GM11168 (cell line): ENCODE data around the gene IL17D.

Source experiments
- in situ Hi-C: fragments of 300-500 bp; cut with MboI; formaldehyde crosslinking; loops from one replicate; pipeline ENCODE4 v1.12.0; 2022; ENCODE audit warnings: low sequenced_read_pairs; ENCODE audit not compliant: unreplicated experiment

IL17D gene

DNA sequence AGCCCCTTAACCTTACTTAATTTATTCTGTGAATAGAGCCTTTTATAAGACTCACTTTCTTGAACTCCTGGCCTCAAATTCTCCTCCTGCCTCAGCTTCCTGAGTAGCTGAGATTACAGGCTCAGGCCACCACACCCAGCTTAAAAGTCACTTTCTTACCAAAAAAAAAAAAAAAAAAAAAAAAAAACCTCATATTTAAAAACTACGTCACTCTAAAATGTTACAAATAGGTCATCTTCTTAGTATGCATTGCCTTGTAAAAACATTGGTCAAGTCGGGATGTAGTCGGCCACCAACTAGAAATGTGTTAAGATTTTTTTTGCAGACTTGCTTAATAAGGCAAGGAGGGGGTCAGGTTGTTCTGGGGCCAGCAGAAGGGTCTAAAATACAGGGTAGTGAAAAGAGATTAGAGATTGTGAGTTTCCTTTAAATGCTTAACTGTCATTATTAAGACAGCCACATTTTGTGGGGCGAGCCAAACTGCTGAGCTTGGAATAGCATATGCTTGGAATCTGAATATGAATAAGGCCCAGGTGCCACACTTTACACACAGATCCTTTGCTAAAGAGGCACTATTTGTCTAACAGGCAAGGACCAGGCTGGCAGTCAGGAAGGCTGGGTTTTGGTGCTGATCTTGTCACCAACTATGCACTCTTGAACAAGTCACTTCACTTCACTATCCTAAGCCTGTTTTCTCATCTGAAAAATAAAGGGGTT, 16.5 kb upstream of the IL17D start:
- in situ Hi-C loops: no loop called here

DNA sequence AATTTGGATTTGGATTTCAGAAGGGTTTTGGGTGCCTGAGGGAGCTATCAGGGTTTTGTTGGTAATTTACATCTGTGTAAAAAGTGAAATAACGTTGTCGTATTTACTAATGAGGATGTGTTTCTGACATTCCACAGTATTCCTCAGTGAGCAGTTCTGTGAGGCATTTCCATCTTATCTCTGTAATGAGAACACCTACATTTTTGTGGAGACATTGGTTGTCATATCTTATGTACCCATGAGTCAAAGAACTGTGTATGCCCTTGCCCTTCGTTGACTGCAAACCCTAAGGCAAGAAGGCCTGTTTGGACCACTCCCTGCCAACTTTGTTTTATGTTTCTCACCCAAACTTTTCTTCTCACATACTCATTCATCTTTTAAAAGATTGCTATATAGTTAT, 14.2 kb upstream of the IL17D start:
- in situ Hi-C loops: no loop called here

DNA sequence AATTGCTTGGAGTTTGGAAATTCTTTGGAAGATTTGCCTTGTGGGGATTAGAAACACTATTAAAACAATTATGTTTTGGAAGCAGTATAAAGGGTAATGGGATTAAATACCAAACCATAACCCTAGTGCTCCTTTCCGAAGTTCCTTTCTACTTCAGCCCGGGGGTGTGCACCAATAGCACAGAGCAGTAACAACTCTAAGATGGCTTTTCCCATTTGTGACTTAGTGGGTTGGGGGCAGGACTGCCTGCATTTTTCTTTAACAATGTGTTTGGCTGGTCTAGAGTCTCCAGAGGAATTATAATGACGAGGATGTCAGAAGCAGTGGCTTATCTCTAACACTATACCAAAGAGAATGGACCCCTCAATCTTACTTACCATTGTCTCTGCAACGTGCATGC, 11.9 kb upstream of the IL17D start:
- in situ Hi-C loops: no loop called here

DNA sequence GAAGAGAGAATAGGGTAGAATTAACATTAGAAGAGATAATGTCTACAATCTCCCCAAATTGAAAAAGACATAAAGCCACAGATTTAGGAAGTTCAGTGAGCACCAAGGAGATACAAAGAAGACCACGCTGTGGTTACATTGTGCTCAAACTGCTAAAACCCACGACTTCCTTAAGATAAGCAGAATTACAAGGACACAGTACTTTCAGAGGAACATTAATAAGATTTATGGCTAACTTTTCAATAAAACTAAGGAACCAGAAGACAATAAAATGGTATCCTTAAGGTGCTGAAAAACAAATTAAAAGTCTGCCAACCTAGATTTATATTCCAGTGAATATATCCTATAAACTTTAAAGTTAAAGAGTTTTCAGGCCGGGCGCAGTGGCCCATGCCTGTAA, 7.4 kb upstream of the IL17D start:
- in situ Hi-C loops: no loop called here

DNA sequence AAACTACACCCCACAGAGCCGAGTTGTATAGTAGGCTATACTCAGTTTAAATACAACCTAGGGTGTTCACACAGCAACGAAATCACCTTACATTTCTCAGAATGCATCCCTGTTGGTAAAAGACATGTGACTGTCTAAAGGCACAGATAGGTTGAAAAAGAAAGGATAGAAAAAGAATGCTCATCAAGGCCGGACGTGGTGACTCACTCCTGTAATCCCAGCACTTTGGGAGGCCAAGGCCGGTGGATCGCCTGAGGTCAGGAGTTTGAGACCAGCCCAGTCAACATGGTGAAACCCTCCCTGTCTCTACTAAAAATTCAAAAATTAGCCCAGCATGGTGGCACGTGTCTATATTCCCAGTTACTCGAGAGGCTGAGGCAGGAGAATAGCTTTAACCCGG, 3.8 kb upstream of the IL17D start:
- in situ Hi-C loops: no loop called here

DNA sequence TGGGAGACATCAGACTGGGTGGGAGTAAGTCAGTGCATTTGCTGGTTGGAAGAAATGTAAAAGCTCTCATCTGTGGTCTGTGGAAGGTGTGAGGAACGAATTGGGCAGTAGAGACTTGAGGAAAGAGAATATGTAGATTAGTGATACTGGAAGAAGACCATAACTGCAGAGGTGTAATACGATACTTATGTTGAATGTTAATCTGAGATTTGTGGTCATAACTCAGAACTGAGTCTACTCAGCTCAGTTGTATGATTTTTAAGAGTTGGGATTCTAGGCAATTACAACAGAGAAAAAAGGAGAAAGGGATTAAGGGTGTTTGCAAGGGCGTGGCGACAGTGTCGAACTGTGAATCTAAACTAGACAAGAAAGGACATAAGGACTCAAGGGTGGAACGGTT, 3.2 kb upstream of the IL17D start:
- in situ Hi-C loops: no loop called here

DNA sequence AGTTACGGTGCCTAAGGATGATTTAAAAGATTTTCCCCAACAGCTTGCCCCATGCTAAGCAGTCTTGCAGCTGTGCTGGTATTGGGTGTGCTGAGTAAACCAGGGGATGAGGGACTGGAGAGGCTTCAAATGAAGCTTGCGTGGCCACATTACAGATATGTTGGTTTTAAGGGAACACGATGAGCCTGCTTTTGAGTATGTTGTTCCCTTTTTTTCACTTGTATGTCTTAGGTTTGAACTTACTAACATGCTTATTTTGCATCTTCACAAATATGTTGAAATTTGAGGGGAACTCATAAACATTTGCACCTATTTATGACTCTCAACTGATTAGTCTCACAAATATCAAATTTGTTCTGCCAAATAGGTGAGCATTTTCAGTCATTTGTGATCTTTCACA, 2.0 kb upstream of the IL17D start:
- in situ Hi-C loops: no loop called here

DNA sequence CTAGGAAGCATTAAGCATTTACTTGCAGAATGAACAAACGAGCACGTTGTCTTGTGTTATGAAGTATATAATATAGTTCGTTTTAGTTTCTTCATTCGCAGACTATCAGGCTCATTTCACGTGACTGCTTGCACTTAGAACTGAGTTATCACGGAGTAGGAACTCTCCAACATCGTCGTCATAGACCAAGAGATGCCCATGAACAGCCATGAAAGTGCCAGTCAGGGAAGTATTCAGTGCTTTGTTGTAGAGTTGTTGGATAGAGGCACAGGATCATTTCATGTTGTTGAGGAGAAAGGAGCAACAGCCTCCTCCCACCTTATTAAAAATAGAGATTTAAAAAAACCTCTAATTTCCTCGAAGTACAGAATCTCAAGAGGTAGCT, 977 bp upstream of the IL17D start:
- in situ Hi-C loops: no loop called here

DNA sequence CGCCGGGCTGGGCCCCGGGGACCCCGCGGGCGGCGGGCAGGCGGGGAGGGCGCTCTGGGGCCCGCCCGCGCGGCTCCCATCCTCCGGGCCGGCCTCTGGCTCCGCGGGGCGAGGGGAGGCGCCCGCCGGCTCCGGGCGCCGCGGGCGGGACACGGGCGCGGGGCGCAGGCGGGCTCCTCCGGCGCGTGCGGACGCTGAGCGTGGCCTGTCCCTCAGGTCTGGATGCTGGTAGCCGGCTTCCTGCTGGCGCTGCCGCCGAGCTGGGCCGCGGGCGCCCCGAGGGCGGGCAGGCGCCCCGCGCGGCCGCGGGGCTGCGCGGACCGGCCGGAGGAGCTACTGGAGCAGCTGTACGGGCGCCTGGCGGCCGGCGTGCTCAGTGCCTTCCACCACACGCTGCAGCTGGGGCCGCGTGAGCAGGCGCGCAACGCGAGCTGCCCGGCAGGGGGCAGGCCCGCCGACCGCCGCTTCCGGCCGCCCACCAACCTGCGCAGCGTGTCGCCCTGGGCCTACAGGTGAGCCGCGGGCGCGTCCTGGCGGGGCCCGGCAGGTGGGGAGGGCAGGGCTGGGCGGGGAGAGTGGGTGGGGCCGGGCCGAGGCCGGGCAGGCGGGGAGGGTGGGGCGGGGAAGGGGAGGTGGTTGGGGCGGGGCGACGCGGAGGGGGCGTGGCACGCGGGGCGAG, 420 bp downstream of the IL17D start:
- in situ Hi-C loops: no loop called here

DNA sequence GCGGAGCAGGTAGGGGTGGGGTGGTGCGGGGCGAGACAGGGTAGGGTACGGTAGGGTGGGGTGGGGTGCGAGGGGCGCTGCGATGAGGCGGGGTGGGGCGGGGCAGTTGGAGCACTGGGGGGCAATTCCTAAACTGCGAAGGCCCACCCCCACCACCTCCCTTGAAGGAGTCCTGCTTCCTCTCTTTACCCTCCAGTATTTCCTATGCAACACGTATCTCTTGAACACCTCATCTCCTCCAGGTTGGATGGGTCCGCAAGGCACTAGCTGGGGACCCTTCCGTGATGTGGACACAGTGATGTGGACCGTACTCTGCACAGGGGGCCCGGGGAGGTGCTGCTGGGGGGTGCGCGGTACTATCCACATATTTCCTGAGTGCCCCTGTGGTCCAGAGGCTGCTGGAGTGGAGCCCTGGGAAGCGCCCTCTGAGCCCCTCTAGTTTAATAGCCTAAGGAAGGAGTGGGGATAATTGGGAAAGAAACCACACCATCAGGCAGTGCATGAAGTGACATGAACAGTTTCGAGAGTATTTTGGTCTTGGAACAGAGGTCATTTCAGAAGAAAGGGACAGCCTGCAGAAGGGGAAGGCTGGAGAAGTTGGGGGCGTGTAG, 1.1 kb downstream of the IL17D start:
- in situ Hi-C loops: no loop called here

DNA sequence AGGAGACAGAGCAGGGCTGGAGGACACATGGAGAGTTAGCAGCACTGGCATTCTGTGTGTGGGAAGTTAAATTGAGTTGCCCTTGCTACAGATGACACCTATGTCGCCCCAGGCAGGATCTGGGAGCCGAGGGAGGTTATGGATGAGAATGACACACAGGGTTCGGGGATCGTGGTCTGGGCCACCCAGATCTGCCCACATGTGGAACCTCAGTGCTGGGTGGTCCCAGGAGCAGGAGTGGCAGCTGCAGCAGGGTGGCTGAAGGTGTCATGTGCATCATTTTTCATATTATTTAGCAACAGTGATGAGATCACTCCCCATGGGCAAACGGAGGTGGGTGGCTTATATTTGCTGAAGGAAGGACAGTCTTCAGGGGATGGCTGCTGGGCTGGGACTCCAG, 3.2 kb downstream of the IL17D start:
- in situ Hi-C loops: no loop called here

DNA sequence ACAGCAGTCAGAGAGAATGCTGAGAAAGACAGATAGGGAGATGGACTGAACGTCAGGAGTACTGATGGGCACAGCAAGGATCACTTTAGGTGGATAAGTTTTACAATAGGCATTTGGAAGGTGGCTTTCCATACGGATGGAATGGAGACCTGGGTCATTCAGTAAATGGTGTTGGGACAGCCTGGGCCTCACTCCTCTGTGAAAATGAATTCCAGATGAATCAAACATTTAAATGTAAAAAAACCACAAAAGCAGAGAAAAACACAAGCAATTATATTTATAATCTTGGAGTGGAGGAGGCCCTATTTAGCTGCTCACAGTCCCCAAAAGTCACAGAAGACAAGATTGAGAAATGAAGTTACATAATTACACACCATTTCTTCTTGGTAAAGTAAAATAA, 4.7 kb downstream of the IL17D start:
- in situ Hi-C loops: no loop called here

DNA sequence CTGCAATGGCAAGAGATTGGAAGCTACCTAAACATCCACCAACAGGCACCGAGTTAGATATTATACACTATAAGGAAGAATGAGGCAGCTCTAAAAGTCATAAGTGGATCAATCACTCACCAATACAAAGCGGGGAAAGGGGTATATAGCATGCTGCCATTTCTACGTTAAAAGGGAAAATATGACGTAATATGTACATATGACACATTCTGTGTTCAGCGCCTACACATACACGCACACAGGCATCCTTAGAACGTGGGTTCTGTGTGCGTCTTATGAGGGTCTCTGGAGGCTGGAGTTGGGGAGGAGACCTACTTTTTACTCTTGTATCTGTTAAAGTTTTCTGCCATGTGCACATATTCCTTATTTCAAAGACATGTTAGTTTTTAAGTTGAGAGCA, 5.9 kb downstream of the IL17D start:
- in situ Hi-C loops: no loop called here

DNA sequence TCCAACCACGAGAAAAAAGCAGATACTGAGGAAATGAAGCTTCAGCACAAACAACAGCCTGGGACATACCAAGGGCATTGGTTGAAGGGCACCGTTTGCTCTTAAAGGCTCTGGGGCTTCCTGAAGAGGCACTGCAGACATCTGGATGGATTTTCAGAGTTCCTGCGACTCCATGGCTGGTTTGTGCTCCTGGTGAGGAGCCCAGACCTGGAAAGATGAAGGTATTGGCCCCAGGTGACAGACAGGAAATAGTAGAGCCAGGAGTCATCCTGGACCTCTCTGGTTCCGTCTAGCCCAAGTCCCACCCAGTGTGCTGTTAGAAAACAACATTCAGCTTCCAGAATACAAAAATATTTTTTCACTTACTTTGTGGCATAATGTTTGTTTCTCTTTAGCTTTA, 6.3 kb downstream of the IL17D start:
- in situ Hi-C loops: loop anchor here (10.0 kb wide), 2 partner anchors 125 to 215 kb away; no protein-coding TSS in a partner anchor

DNA sequence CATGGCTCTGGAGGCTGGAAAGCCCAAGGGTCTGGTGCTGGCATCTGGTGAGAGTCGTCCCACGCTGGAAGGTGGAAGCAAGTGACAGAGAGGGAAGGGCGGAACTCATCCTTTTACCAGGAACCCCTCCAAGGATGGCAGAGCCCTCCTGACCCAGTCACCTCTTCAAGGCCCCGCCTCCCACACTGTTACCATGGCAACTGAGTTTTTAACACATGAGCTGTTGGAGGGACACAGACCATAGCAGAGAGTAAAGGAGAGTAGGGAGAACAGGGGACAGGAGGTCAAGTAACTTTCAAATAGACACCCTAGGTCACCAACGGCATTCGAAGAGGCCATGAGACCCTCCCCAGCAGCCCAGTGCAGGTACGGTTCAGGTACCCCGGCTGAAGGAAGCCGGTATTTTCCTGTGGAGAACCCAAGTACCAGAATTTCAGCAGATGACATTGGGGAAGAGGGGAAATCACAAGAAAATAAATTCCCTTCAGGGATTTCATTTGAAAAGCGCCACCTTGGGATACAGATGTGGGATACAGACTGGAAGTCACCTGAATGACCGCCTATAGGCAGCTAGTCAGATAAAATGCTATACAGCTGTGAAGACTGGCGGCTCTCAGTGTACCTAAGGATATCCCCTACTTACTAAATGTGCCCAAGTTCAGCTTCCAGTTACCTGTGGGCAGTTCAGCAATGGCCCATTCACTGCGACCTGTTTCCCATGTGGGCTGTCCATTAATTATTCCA, 8.0 kb downstream of the IL17D start:
- in situ Hi-C loops: loop anchor here (10.0 kb wide), 2 partner anchors 123 to 213 kb away; no protein-coding TSS in a partner anchor

DNA sequence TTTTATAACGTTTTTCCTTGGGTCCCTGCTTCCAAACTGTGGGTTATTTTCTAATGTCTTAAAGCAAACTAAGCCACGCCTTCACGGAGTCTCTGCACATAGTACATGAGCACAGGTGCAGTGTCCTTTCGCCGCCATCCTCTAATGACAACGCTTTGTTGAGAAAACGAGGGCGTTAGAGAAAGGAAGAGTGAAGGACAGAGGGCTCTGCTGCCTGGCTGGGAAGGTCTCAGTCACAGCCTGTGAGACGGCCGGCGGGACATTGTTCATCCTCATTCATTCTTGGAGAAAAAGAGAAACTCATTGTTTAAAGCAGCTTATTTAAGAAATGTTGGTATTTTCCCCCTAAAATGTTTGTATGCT, 9.5 kb downstream of the IL17D start:
- in situ Hi-C loops: loop anchor here (10.0 kb wide), 2 partner anchors 122 to 212 kb away; no protein-coding TSS in a partner anchor

DNA sequence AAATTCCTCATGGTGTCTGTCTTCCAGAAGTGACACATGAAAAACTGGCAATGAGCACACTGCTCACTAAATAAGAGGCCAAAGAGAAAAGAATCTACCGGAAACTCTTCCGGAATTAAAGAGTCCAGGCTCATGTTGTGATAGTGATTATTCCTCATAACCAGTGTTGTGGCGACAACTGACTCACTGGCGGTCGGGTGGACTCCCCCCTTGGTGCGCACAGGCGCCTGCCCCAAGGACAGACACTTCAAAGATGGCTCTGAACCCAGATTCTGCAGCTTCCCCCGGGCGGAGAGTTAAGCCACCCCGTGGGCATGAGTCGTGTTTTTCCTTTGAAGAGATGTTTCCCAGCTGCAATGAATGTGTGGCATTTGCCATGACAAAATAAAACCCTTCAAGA, 10.3 kb downstream of the IL17D start:
- in situ Hi-C loops: loop anchor here (10.0 kb wide), 2 partner anchors 121 to 211 kb away; no protein-coding TSS in a partner anchor

DNA sequence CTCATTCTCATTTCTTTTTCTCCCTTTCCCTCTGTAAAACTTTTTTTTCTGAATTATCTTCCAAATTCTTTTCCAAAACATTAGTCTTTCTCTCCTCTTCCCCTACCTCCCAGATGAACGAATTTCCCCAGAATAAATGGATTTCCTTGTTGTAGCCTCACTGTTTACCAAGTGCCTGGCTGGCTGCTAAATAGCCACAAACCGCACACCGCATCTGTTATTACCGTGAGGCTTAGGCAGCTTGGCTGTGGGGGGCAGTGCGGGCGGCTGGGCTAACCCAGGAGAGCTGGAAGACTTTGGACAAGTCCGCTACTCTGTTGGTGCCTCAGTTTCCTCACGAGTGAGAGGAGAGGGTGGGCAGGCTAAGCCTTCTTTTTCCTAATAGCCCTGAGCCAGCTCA, 10.7 kb downstream of the IL17D start:
- in situ Hi-C loops: loop anchor here (10.0 kb wide), 2 partner anchors 121 to 211 kb away; no protein-coding TSS in a partner anchor

DNA sequence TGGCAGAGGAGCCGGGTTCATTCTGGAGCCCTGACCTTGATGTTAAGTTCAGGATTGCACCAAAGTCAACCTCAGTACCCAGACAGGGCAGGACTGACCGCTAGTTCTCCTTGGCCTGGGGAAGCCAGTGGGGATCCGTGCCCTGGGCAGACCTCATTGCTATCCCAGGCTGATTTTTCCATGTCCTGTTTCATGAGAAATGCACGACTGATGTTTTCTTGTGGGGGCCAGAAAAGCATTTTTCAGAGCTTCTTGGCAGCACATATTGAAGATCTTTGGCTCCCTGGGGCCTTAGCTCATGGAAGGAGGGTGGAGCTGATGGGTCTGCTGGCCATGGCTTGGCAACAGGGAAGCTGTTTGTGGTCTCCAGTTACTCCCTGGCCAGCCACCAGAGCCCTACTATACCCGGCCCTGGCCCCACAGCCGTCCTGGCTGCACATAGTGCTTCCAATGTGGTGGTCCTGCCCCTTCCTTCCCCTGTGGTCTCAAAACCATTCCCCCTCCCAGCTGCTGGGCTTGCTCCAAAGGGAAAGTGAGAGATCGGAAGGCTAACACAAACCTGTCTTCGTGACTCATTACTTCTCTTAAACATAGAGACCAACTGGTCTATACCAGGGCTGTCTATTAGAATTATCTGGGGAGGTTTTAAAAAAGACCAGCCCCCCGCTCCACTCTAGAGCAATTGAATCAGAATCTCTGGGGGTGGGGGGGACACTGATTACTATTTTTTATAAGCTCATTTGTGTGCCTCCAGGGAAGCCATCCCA, 11.2 kb downstream of the IL17D start:
- in situ Hi-C loops: loop anchor here (10.0 kb wide), 2 partner anchors 120 to 210 kb away; no protein-coding TSS in a partner anchor

DNA sequence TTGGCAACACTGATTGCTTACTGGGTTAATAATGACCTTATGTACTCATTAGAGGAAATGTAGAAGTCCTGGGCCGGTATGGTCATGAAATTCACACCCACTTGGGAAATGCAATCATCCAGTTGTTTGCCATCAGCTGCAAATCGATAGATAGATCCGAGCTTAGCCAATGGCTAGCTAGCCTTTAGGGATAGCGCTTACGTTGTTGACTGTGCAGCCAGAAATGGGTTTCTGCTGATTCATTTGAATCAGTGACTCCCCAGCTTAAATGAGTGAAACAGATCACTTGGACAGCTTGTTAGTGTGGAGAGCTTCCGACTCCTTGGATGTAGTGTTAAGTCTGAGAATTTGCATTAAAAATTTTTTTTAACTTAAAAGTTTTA, 11.8 kb downstream of the IL17D start:
- in situ Hi-C loops: loop anchor here (10.0 kb wide), 2 partner anchors 119 to 209 kb away; no protein-coding TSS in a partner anchor
